ENCODE measurements around the gene TTYH3. TPM values are rescaled to one million over a fixed set of nuclear protein-coding genes. Genes with fewer than 3 reads are reported as not detected.

TTYH3 gene
- total and polyA plus RNA-seq, 2 of the 8 experiments (the other 6 are each of a cell fraction or from before 2014, with no cell fraction given), result 66.2 to 169 TPM

DNA sequence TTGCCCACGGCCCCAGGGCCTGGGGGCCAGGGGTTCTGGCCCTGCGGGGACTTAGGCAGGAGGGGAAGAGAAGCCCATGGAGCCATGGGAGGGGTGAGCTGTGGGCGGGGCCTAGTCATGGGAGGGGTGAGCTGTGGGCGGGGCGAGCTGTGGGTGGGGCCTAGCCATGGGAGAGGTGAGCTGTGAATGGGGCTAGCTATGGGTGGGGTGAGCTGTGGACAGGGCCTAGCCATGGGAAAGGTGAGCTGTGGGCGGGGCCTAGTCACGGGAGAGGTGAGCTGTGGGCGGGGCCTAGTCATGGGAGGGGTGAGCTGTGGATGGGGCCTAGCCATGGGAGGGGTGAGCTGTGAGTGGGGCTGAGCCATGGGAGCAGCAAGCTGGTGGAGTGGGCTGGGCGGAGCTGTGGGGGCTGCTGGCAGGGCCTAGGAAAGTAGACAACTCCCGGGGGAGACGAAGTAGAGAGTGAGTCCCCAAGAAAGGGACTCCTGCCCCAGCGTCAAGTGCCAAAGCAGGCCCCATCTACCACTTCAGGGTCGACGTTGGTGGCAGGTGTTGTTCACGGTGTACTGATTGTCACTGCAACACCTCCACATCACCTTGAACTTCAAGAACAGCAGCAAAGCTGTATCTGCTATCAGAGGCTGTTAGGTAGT is 19.2 kb upstream of the TTYH3 start:
- Histone ChIP-seq H3K18ac (ENCODE audit: extremely low read depth, low read length) (peak overlapping the region; percentile 38; the same call in 1 of the 2 replicates), H3K4me2 (ENCODE audit: insufficient read depth in 1 of 2, low read depth in 2 of 2, low read length in 2 of 2) (no peak overlapping the region; a peak in 1 of 4 replicates), H2BK12ac (ENCODE audit: low read depth, low read length) (peak overlapping the region; percentile 29; the same call in 1 of the 2 replicates), H4K8ac (ENCODE audit: extremely low read depth, insufficient read depth, low read length) (no peak overlapping the region; the same call in 1 of the 2 replicates), H3K23me2 (ENCODE audit: low read depth, low read length) (no peaks in the 10 kb centered on the region), H3K9ac (replicated peaks in 1 of 4; ENCODE audit: extremely low read depth in 1 of 4, low read depth in 3 of 4, low read length in 3 of 4) (no peak overlapping the region; a peak in 1 of 7 replicates), H3K4me3 (ENCODE audit: extremely low read depth in 1 of 4, insufficient read depth in 2 of 4, low read depth in 3 of 4, low read length in 4 of 4) (no peak overlapping the region), H2BK5ac (ENCODE audit: low read depth, low read length) (peak overlapping the region; percentile 73; the same call in 1 of the 2 replicates), H4K5ac (ENCODE audit: insufficient read length, low read depth, low read length) (peak overlapping the region; percentile 67), H2BK20ac (ENCODE audit: low read length) (peak overlapping the region; percentile 55; the same call in 1 of the 2 replicates), H4K91ac (replicated peaks; ENCODE audit: insufficient read length, low read length) (peak overlapping the region; percentile 29), H3K27me3 (replicated peaks in 1 of 4; ENCODE audit: control insufficient read depth in 3 of 4, extremely low read depth in 1 of 4, insufficient read depth in 3 of 4, low read length in 3 of 4) (no peaks in the 10 kb centered on the region), H3K4ac (replicated peaks; ENCODE audit: insufficient read length, low read depth, low read length) (peak overlapping the region; percentile 2), H3K27ac (ENCODE audit: low read depth, low read length) (no peak overlapping the region), H4K20me1 (replicated peaks in 1 of 2; ENCODE audit: control insufficient read depth in 1 of 2, insufficient read depth in 2 of 2, low read length in 2 of 2) (no peaks in the 10 kb centered on the region), H3K36me3 (ENCODE audit: control insufficient read depth in 2 of 4, insufficient read depth in 4 of 4, low read length in 3 of 4) (no peaks in the 10 kb centered on the region), H3K9me3 (ENCODE audit: insufficient read depth in 2 of 2, low read depth in 1 of 2, low read length in 1 of 2) (no peaks in the 10 kb centered on the region), H3K79me1 (ENCODE audit: low read depth, low read length) (no peaks in the 10 kb centered on the region; the same call in none of the 2 replicates), H3K4me1 (replicated peaks in 1 of 4; ENCODE audit: control insufficient read depth in 3 of 4, insufficient read depth in 4 of 4, low read length in 3 of 4) (peaks cover 0 to 30% (median 13%) of the 10 kb centered on the region in 4 experiments; a peak in 6 of 7 replicates), H3K56ac (replicated peaks; ENCODE audit: insufficient read length, low read depth, low read length) (no peak overlapping the region), H3K23ac (ENCODE audit: insufficient read length) (no peak overlapping the region), H2BK120ac (replicated peaks; ENCODE audit: low read depth, low read length) (no peak overlapping the region), H2AK5ac (ENCODE audit: low read depth, low read length) (peak overlapping the region; percentile 94), H2AFZ (ENCODE audit: low read length) (no peak overlapping the region), H3K79me2 (ENCODE audit: control insufficient read depth in 1 of 2, insufficient read depth in 2 of 2, low read length in 2 of 2) (no peaks in the 10 kb centered on the region), H3K14ac (ENCODE audit: insufficient read length) (no peak overlapping the region), H2BK15ac (ENCODE audit: low read length) (peak overlapping the region; percentile 100)
- 87% methylated on average over 9 of the region's 15 CpGs; no CpG with 5 or more reads in 1 of the 2 experiments for WGBS, 2 experiments (ENCODE audit: extremely low coverage in 1 of 2, insufficient coverage in 1 of 2, insufficient read length in 1 of 2, insufficient replicate concordance in 2 of 2, low coverage in 1 of 2, low lambda C conversion rate in 2 of 2, missing lambda C conversion rate in 1 of 2)
- DNase-seq (ENCODE audit: low read depth in 1 of 2, low spot score in 2 of 2), result peak; percentile 49 to 89
- CTCF ChIA-PET (ENCODE audit: partially characterized antibody), result interaction anchor here (0.9 to 4.4 kb wide), 21 partner anchors 8 to 800 kb away, joined by 3 to 28 read pairs (median 4); partner anchors contain the start of gene TTYH3
- POLR2A ChIA-PET (ENCODE audit: partially characterized antibody), result interaction anchor here (0.8 to 4.8 kb wide), 7 partner anchors 9 to 48 kb away, joined by 3 to 30 read pairs (median 4); partner anchors contain the start of gene TTYH3
- no peak for TF ChIP-seq EGR1 (IDR thresholded peaks at IDR 0.05; ENCODE audit: borderline replicate concordance, low read depth, low read length)
- no peak for TF ChIP-seq KDM1A (IDR thresholded peaks at IDR 0.05; ENCODE audit: borderline replicate concordance, low read length)
- TF ChIP-seq EZH2 (IDR thresholded peaks at IDR 0.05; ENCODE audit: low read depth, low read length, severe bottlenecking), result no peak
- TF ChIP-seq SIRT6 (IDR thresholded peaks at IDR 0.05; ENCODE audit: low read length), result no peak
- no peak for TF ChIP-seq CREB1 (IDR thresholded peaks at IDR 0.05)
- TF ChIP-seq SAP30 (IDR thresholded peaks at IDR 0.05; ENCODE audit: insufficient read depth, insufficient replicate concordance, low read length), result no peak
- TF ChIP-seq MAFK (IDR thresholded peaks at IDR 0.05; ENCODE audit: low read depth, low read length), result no peak
- TF ChIP-seq RFX5 (IDR thresholded peaks at IDR 0.05; ENCODE audit: borderline replicate concordance, low read depth, low read length), result no peak
- TF ChIP-seq SP1 (IDR thresholded peaks at IDR 0.05; ENCODE audit: low read depth, low read length), result no peak
- TF ChIP-seq CBX8 (IDR thresholded peaks at IDR 0.05; ENCODE audit: borderline replicate concordance, low read depth, low read length), result no peak
- TF ChIP-seq ATF3 (IDR thresholded peaks at IDR 0.05; ENCODE audit: insufficient read depth, low read depth, low read length), result no peak
- no peak for TF ChIP-seq TEAD4 (IDR thresholded peaks at IDR 0.05; ENCODE audit: low read depth, low read length)
- peak; percentile 68 for FAIRE-seq

Data from H1 (cell line).